Measurements from ENCODE around the gene SEMA7A.

The SEMA7A gene

GRCh38 chr15:74367296-74367854 lies 66.4 kb downstream of the SEMA7A start, which contains the start of gene CYP11A1:
Gene CYP11A1, minus strand, starts transcription at chr15:74367646. Its CDS starts 61 bp downstream, at chr15:74367585.
- TF ChIP-seq ZFX (IDR thresholded peaks at IDR 0.05) = no peak
- TF ChIP-seq CTCF (conservative IDR thresholded peaks at IDR 0.05) = no peak
- no peak within 1 kb of the TSS for H3K27ac ChIP-seq

- TF ChIP-seq CTCF (conservative IDR thresholded peaks at IDR 0.05) (no peak), ZFX (IDR thresholded peaks at IDR 0.05) (no peak)
- H3K27ac ChIP-seq = no peak overlapping the region
Observed at GRCh38 chr15:74365598-74366445, 67.9 kb downstream of the SEMA7A start.

GRCh38 chr15:74364936-74365597 lies 68.7 kb downstream of the SEMA7A start:
- no peak overlapping the region for H3K27ac ChIP-seq
- no peak for TF ChIP-seq CTCF (conservative IDR thresholded peaks at IDR 0.05)
- TF ChIP-seq ZFX (IDR thresholded peaks at IDR 0.05) = no peak

GRCh38 chr15:74362482-74362881 lies 71.3 kb downstream of the SEMA7A start:
- H3K27ac ChIP-seq = no peak overlapping the region
- TF ChIP-seq ZFX (IDR thresholded peaks at IDR 0.05) (no peak), CTCF (conservative IDR thresholded peaks at IDR 0.05) (no peak)

GRCh38 chr15:74360855-74361254 lies 72.9 kb downstream of the SEMA7A start:
- peak overlapping the region; percentile 82 for H3K27ac ChIP-seq

- H3K27ac ChIP-seq = peak overlapping the region; percentile 82
Observed at GRCh38 chr15:74359376-74359775, 74.4 kb downstream of the SEMA7A start.

Measured in C4-2B (cell line).